CD4-positive, alpha-beta T cell treated with Interleukin-12 subunit alpha and Interleukin-12 subunit beta, for 1 hour (primary cell): ENCODE results near the gene MECP2.

Source experiments
- DNase-seq: peaks from one replicate; pipeline ENCODE4 v3.0.0-alpha.2; 2020

The MECP2 gene

DNA sequence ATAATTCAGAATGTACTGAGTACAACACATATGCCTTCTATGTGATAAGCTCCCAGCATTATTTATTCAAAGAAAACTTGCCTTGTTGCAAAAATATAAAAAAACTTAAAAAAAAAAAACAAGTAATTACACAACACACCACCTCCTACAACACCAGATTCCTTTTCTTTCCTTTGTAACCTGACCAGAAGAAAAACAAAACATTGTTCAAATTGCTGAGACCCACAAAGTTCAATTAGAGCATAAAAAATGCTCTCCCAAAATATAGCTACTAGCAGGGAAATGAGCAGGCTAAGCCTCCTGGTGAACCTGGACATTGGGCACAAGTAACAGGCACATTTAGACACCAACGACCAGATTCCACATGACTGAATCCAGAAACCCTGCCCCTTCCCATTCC, 38.3 kb downstream of the MECP2 start:
- DNase-seq = no peak

DNA sequence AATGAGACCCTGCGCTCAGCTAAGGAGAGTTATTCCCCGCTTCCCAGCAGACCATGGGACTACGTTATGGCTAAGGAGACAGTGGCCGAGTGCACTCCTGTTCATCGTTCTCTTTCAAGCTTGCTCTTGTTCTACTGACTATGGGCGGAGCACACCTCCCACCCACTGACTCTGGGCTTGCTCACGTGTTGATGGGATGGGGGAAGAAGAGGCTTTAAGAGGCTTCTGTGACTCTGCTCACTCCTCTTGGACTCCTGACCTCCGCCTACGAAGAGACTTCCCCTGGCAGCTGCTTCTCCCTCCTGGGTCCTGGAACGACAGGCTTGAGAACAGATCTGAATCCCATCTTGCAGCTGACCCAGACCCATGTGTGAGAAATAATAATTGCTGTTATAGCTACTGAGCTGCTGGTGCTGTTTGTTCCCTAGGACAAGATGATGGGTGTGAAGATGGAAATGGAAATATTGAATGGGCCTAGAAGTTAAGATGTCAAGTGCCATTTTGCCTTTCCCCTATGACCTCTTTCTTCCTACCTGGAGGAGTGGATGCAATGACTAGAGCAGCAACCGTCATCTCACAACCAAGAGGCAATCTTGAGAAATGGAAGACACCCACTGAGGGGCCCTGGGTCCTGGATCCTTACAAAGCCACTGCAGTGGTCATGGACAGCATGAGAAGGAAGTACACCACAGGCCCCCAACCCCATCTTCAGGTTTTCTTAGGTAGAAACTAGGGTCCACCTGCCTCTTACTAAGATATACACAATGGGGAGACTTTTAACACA, 39.1 kb downstream of the MECP2 start:
- no peak for DNase-seq

- DNase-seq = no peak
Observed at GRCh38 chrX:154057791-154058190, 39.7 kb downstream of the MECP2 start.

DNA sequence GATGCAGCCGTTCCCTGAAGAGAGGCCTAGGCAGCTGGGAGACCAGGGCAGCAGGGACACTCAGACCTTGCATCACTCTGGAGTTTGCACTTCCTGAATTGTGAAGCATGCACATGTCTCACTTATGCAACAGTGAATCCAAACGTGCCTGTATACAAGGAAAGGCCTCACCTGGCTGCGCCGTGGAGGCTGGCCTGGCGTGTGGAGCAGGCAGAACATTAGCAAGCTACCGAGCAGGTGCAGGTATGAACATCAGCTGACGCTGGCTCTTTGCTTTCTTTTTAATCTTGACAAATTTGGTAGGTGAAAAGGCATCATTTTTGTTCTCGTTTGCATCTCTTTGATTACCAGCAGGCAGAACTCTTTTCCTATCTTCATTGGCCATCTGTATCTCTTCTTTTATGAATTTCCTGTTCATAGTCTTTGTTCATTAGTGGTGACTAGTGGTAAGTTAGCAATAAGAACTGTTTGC, 40.7 kb downstream of the MECP2 start:
- DNase-seq = peak; percentile 5

GRCh38 chrX:154051201-154051810, 46.2 kb downstream of the MECP2 start:
- peak; percentile 71 for DNase-seq

- no peak for DNase-seq
Observed at GRCh38 chrX:154050113-154050495, 47.4 kb downstream of the MECP2 start.

DNA sequence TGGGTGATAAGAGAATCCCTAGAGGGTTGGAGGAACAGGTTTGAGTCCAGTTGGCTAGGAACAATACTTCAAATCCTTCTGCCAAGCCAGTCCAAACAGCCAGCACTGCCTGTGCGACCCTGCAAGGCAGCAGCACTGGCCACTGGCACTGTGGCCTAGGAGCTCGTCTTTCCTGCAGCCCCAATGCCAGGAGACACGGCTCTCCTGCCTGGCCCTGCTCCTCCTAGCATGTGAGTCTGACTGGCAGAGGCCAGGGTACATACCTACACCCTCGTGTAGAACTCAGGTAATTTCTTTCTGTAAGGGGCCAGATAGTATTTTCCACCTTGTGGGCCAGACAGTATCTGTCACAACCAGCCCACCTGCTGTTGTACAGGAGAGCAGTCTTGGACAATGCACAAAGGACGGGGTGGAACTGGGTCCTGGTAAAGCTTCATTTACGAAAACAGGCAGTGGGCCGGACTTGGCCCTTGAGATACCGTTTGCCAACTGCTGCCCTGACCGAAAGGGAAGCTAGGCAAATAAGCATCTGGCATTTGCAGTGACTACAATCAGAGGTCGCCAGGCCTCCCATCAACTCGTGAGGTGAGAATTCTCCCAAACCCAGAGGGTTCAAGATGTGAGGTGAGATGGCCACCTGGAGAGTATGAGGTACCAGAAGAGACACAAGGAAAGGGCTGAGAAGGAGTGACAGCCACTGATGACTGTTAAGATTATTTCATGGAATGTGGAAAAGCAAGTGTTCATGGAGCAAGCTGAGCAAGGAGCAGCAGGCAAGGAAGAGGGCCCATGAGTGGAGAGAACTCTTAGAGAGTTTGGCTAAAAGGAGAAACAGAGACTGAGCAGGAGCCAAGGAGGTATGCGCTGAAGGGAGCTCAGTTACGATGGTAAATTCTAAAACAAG, 48.1 kb downstream of the MECP2 start:
- DNase-seq = no peak

GRCh38 chrX:154048398-154048797, 49.1 kb downstream of the MECP2 start:
- no peak for DNase-seq

DNA sequence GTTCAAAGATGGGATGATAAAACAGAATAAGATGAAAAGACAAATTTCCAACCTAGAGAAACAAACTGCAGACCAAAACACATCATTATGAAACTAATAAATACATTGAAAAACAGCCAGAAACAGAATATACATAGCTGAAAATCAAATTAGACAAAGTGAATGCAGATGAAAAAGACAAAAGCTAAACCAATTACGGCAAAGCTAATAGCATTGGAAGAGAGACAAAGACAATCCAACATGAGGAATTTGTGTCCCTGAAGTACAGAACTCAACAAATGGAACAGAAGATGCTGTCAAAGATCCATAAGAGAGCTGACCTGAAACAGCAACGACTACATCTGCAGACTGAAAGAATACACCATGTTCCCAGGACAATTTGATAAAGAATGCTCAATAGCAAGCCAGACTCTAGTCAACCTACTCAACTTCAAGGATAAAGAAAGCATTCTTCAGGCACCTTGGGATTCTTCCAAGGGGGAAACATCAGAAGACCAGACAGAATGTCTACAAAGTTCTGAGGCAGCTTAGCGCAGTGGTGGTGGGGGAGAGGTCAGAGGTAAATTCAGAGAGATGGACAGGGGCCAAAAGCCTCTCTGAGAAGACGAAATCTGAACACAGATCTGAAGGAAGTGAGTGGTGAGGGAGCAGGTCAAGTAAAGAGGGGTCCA, 50.4 kb downstream of the MECP2 start:
- no peak for DNase-seq

GRCh38 chrX:154046031-154046781, 51.3 kb downstream of the MECP2 start:
- DNase-seq = no peak

GRCh38 chrX:154044091-154044490, 53.4 kb downstream of the MECP2 start:
- no peak for DNase-seq

GRCh38 chrX:154043003-154043763, 54.3 kb downstream of the MECP2 start:
- DNase-seq = no peak

DNA sequence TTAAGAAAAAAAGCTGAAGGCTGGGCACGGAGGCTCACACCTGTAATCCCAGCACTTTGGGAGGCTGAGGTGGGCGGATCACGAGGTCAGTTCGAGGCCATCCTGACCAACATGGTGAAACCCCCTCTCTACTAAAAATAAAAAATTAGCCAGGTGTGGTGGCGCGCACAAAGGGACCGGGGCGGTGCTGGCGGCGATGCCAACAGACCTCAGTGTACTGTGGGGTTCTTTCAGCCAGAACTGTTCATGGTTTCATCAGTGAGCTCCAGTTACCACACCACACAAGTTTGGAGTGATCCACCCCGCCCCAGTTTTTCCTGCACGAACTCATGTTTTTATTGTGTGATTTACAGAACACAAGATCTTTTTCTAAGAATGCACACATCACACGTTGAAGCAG, 56.7 kb downstream of the MECP2 start:
- no peak for DNase-seq

- no peak for DNase-seq
Observed at GRCh38 chrX:154040307-154040756, 57.2 kb downstream of the MECP2 start.

GRCh38 chrX:154039577-154039976, 57.9 kb downstream of the MECP2 start:
- no peak for DNase-seq

DNA sequence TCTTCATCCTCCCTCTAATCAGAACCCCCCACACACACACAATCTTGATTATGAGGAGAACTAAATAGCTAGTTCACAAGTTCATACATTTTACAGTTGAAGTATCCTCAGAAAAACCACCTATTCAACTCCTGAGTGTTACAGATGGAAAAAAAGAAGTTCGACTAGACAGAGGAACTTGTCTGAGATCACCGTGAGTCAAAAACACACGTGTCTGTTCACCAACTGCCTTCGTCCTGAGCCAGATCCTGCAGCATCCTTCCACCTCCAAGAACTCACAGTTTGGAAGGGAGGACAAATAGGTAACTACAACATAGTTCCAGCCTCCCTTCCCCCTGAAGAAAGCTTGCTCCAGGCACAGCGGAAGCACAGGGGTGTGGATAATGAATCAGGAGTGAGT, 58.9 kb downstream of the MECP2 start:
- DNase-seq = no peak

GRCh38 chrX:154037754-154038153, 59.8 kb downstream of the MECP2 start:
- no peak for DNase-seq

- DNase-seq = peak; percentile 34
Observed at GRCh38 chrX:154036513-154036912, 61.0 kb downstream of the MECP2 start.

- no peak for DNase-seq
Observed at GRCh38 chrX:154033848-154034247, 63.7 kb downstream of the MECP2 start.

- no peak for DNase-seq
Observed at GRCh38 chrX:154032653-154033052, 64.9 kb downstream of the MECP2 start.

GRCh38 chrX:154032160-154032559, 65.4 kb downstream of the MECP2 start:
- no peak for DNase-seq
